ENCODE data around the gene SYP.

DNA sequence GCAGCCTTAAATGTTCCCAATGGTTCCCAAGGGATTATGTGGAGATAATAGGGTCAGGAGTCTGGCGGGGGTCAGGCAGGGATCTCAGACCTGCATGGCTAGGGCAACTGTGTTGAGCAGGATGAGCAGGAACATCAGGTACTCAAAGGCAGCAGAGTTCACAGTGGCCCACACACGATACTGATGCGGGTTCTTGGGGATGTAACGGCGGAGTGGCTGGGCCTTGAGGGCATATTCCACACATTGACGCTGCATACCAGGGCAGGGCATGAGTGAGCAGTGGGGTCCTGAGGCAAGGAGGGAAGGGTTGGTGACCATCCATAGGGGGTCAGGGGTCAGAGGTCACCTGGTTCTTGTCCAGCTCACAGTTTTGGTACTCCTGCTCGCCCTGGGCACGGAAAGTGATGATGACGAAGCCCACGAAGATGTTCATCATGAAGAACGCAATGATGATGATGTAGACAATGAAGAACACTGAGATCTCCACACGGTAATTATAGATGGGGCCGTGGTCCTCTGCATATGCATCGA lies 15.1 kb upstream of the SYP start:
- TF ChIP-seq, protein P1, sequence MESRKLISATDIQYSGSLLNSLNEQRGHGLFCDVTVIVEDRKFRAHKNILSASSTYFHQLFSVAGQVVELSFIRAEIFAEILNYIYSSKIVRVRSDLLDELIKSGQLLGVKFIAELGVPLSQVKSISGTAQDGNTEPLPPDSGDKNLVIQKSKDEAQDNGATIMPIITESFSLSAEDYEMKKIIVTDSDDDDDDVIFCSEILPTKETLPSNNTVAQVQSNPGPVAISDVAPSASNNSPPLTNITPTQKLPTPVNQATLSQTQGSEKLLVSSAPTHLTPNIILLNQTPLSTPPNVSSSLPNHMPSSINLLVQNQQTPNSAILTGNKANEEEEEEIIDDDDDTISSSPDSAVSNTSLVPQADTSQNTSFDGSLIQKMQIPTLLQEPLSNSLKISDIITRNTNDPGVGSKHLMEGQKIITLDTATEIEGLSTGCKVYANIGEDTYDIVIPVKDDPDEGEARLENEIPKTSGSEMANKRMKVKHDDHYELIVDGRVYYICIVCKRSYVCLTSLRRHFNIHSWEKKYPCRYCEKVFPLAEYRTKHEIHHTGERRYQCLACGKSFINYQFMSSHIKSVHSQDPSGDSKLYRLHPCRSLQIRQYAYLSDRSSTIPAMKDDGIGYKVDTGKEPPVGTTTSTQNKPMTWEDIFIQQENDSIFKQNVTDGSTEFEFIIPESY (IDR thresholded peaks at IDR 0.05) = no peak
- TF ChIP-seq, protein P2, sequence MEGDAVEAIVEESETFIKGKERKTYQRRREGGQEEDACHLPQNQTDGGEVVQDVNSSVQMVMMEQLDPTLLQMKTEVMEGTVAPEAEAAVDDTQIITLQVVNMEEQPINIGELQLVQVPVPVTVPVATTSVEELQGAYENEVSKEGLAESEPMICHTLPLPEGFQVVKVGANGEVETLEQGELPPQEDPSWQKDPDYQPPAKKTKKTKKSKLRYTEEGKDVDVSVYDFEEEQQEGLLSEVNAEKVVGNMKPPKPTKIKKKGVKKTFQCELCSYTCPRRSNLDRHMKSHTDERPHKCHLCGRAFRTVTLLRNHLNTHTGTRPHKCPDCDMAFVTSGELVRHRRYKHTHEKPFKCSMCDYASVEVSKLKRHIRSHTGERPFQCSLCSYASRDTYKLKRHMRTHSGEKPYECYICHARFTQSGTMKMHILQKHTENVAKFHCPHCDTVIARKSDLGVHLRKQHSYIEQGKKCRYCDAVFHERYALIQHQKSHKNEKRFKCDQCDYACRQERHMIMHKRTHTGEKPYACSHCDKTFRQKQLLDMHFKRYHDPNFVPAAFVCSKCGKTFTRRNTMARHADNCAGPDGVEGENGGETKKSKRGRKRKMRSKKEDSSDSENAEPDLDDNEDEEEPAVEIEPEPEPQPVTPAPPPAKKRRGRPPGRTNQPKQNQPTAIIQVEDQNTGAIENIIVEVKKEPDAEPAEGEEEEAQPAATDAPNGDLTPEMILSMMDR (IDR thresholded peaks at IDR 0.05; ENCODE audit: low read depth, low read length, missing input control) = no peak
- TF ChIP-seq RAD21 (IDR thresholded peaks at IDR 0.05) = no peak
- no peak for TF ChIP-seq SP1 (IDR thresholded peaks at IDR 0.05)
- TF ChIP-seq, protein P3, sequence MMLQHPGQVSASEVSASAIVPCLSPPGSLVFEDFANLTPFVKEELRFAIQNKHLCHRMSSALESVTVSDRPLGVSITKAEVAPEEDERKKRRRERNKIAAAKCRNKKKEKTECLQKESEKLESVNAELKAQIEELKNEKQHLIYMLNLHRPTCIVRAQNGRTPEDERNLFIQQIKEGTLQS (IDR thresholded peaks at IDR 0.05) = no peak
- TF ChIP-seq, protein P4, sequence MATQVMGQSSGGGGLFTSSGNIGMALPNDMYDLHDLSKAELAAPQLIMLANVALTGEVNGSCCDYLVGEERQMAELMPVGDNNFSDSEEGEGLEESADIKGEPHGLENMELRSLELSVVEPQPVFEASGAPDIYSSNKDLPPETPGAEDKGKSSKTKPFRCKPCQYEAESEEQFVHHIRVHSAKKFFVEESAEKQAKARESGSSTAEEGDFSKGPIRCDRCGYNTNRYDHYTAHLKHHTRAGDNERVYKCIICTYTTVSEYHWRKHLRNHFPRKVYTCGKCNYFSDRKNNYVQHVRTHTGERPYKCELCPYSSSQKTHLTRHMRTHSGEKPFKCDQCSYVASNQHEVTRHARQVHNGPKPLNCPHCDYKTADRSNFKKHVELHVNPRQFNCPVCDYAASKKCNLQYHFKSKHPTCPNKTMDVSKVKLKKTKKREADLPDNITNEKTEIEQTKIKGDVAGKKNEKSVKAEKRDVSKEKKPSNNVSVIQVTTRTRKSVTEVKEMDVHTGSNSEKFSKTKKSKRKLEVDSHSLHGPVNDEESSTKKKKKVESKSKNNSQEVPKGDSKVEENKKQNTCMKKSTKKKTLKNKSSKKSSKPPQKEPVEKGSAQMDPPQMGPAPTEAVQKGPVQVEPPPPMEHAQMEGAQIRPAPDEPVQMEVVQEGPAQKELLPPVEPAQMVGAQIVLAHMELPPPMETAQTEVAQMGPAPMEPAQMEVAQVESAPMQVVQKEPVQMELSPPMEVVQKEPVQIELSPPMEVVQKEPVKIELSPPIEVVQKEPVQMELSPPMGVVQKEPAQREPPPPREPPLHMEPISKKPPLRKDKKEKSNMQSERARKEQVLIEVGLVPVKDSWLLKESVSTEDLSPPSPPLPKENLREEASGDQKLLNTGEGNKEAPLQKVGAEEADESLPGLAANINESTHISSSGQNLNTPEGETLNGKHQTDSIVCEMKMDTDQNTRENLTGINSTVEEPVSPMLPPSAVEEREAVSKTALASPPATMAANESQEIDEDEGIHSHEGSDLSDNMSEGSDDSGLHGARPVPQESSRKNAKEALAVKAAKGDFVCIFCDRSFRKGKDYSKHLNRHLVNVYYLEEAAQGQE (IDR thresholded peaks at IDR 0.05) = no peak
- no peak for TF ChIP-seq JUND (IDR thresholded peaks at IDR 0.05)
- no peak for TF ChIP-seq YY1 (IDR thresholded peaks at IDR 0.05)
- TF ChIP-seq HNF4A (conservative IDR thresholded peaks at IDR 0.05) = no peak
- TF ChIP-seq, protein P5, sequence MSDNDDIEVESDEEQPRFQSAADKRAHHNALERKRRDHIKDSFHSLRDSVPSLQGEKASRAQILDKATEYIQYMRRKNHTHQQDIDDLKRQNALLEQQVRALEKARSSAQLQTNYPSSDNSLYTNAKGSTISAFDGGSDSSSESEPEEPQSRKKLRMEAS (IDR thresholded peaks at IDR 0.05) = no peak
- no peak for TF ChIP-seq RXRA (IDR thresholded peaks at IDR 0.05)
